OCI-LY3 (cell line): ENCODE measurements around the gene HOXC13.

Source experiments
- EZH2phosphoT487 ChIP-seq: fragments of 200-600 bp; shearing (Covaris generic); IDR thresholded peaks from 2 replicates; pipeline ENCODE4 v1.6.1; 2018; ENCODE audit warnings: antibody characterized with exemption, mixed run types, low read depth
- TF ChIP-seq, protein P1 (sequence below): fragments of 200-600, 300-600 bp; sonication (generic); IDR thresholded peaks from 2 replicates; pipeline ENCODE4 v1.5.1; 2014; ENCODE audit warnings: antibody characterized with exemption, low read length, low read depth

DNA sequence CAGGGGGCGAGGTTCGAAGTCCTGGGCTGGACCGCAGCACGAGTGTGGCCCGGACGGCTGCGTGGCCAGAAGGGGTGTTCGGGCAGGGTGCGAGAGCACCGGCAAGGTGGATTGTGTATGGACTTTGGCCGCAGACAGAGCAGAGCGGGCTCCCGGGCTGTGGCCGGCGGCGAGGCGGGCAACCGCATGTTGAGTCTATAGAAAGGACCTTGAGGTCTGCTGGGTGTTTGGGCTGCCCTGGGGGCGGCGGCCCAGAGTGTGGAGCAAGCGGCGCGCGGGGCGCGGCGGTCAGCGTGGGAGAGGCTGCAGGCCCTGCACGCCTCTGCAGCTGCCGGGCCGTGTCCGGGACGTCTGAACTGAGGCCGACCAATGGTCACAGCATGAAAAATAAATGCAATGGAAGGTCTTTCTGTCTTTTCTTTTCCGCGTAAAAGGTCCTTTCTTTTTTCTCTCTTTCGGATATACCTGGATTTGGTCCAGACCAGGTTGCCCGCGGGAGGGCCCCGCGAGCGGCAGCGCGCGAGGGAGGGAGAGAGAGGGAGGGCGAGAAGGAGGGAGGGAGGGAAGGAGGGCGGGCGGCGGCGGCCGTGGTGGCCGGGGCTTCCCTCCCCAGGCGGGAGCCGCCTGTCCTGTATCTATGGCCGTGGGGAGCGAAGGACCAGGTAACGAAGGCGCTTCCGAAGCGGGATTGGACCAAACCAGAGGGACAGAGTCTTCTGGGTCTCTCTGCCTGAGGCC is 55.8 kb downstream of the HOXC13 start:
- TF ChIP-seq, protein P1, sequence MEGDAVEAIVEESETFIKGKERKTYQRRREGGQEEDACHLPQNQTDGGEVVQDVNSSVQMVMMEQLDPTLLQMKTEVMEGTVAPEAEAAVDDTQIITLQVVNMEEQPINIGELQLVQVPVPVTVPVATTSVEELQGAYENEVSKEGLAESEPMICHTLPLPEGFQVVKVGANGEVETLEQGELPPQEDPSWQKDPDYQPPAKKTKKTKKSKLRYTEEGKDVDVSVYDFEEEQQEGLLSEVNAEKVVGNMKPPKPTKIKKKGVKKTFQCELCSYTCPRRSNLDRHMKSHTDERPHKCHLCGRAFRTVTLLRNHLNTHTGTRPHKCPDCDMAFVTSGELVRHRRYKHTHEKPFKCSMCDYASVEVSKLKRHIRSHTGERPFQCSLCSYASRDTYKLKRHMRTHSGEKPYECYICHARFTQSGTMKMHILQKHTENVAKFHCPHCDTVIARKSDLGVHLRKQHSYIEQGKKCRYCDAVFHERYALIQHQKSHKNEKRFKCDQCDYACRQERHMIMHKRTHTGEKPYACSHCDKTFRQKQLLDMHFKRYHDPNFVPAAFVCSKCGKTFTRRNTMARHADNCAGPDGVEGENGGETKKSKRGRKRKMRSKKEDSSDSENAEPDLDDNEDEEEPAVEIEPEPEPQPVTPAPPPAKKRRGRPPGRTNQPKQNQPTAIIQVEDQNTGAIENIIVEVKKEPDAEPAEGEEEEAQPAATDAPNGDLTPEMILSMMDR, result no peak
- no peak for TF ChIP-seq EZH2phosphoT487
